ENCODE data around the gene ASCC1. TPM values are rescaled to one million over a fixed set of nuclear protein-coding genes. Genes with fewer than 3 reads are reported as not detected.

The ASCC1 gene
- total and polyA plus RNA-seq, 2 experiments from 2014 or later: 31.8 to 38.7 TPM

- DNase-seq (ENCODE audit: low spot score): no peak
- 83% methylated on average over 10 of the region's 10 CpGs for WGBS (ENCODE audit: low lambda C conversion rate, missing lambda C conversion rate)
- H2AFZ ChIP-seq: no peak overlapping the region
Observed at GRCh38 chr10:72134785-72135767, 81.0 kb downstream of the ASCC1 start.

GRCh38 chr10:72133517-72133916 lies 82.6 kb downstream of the ASCC1 start:
- TF ChIP-seq EZH2 (IDR thresholded peaks at IDR 0.05; ENCODE audit: borderline replicate concordance) (no peak), CTCF (IDR thresholded peaks at IDR 0.05; ENCODE audit: poor library complexity) (no peak), EZH2phosphoT487 (IDR thresholded peaks at IDR 0.05; ENCODE audit: low read depth, severe bottlenecking, unreplicated experiment) (no peak)

More at GRCh38 chr10:72134785-72135767, 81.0 kb downstream of the ASCC1 start:
- Histone ChIP-seq H3K36me3 (replicated peaks; ENCODE audit: insufficient read depth, low read depth) (no peaks in the 10 kb centered on the region), H3K9me2 (replicated peaks; ENCODE audit: insufficient read depth) (no peaks in the 10 kb centered on the region), H3K79me2 (no peaks in the 10 kb centered on the region), H3K4me1 (ENCODE audit: insufficient read depth) (no peaks in the 10 kb centered on the region), H3K27me3 (no peaks in the 10 kb centered on the region), H3K4me2 (no peak overlapping the region), H3K4me3 (no peak overlapping the region), H3K9me3 (ENCODE audit: low read depth) (no peaks in the 10 kb centered on the region), H4K20me1 (ENCODE audit: insufficient read depth, poor library complexity, severe bottlenecking) (no peaks in the 10 kb centered on the region), H3K27ac (no peak overlapping the region)
- no peak for TF ChIP-seq CTCF (IDR thresholded peaks at IDR 0.05; ENCODE audit: poor library complexity)
- no peak for TF ChIP-seq EZH2phosphoT487 (IDR thresholded peaks at IDR 0.05; ENCODE audit: low read depth, severe bottlenecking, unreplicated experiment)
- no peak for TF ChIP-seq EZH2 (IDR thresholded peaks at IDR 0.05; ENCODE audit: borderline replicate concordance)

GRCh38 chr10:72132854-72133253 lies 83.2 kb downstream of the ASCC1 start:
- Histone ChIP-seq H3K36me3 (replicated peaks; ENCODE audit: insufficient read depth, low read depth) (no peaks in the 10 kb centered on the region), H3K9me3 (ENCODE audit: low read depth) (no peaks in the 10 kb centered on the region), H3K27ac (no peak overlapping the region), H4K20me1 (ENCODE audit: insufficient read depth, poor library complexity, severe bottlenecking) (no peaks in the 10 kb centered on the region), H3K9me2 (replicated peaks; ENCODE audit: insufficient read depth) (no peaks in the 10 kb centered on the region), H2AFZ (no peak overlapping the region), H3K4me1 (ENCODE audit: insufficient read depth) (no peaks in the 10 kb centered on the region), H3K4me2 (no peak overlapping the region), H3K4me3 (no peak overlapping the region), H3K27me3 (no peaks in the 10 kb centered on the region), H3K79me2 (no peaks in the 10 kb centered on the region)
- 92% methylated on average over 4 of the region's 4 CpGs for WGBS (ENCODE audit: low lambda C conversion rate, missing lambda C conversion rate)
- DNase-seq (ENCODE audit: low spot score): no peak
- TF ChIP-seq CTCF (IDR thresholded peaks at IDR 0.05; ENCODE audit: poor library complexity) (no peak), EZH2 (IDR thresholded peaks at IDR 0.05; ENCODE audit: borderline replicate concordance) (no peak), EZH2phosphoT487 (IDR thresholded peaks at IDR 0.05; ENCODE audit: low read depth, severe bottlenecking, unreplicated experiment) (no peak)

More at GRCh38 chr10:72133517-72133916, 82.6 kb downstream of the ASCC1 start:
- Histone ChIP-seq H3K4me1 (ENCODE audit: insufficient read depth) (no peaks in the 10 kb centered on the region), H3K36me3 (replicated peaks; ENCODE audit: insufficient read depth, low read depth) (no peaks in the 10 kb centered on the region), H3K27ac (no peak overlapping the region), H4K20me1 (ENCODE audit: insufficient read depth, poor library complexity, severe bottlenecking) (no peaks in the 10 kb centered on the region), H3K79me2 (no peaks in the 10 kb centered on the region), H3K9me3 (ENCODE audit: low read depth) (no peaks in the 10 kb centered on the region), H3K4me2 (no peak overlapping the region), H3K27me3 (no peaks in the 10 kb centered on the region), H2AFZ (no peak overlapping the region), H3K4me3 (no peak overlapping the region), H3K9me2 (replicated peaks; ENCODE audit: insufficient read depth) (no peaks in the 10 kb centered on the region)
- DNase-seq (ENCODE audit: low spot score): no peak
